HAP-1 (cell line): Measurements from ENCODE around the gene TSPEAR.

Experiments
- DNase-seq, 2 experiments: peaks; one replicate each; pipeline ENCODE4 v3.0.0-alpha.2; 2016 to 2020; ENCODE audit warnings: low spot score in 2 of 2
- H3K27me3 ChIP-seq: fragments of 250-450 bp; sonication (Bioruptor Pico); 2 replicates; pipeline ENCODE4 v1.5.1; 2020; ENCODE audit warnings: low read depth, mild to moderate bottlenecking, moderate library complexity
- H3K36me3 ChIP-seq: fragments of 250-450 bp; sonication (Bioruptor Pico); replicated peaks from 2 replicates; pipeline ENCODE4 v1.5.1; 2020; ENCODE audit warnings: mild to moderate bottlenecking
- H3K4me1 ChIP-seq: fragments of 250-450 bp; sonication (Bioruptor Pico); 2 replicates; pipeline ENCODE4 v1.5.1; 2020; ENCODE audit warnings: mild to moderate bottlenecking
- H3K4me3 ChIP-seq: fragments of 250-450 bp; sonication (Bioruptor Pico); 2 replicates; pipeline ENCODE4 v1.5.1; 2020; ENCODE audit warnings: mild to moderate bottlenecking, moderate library complexity
- H3K9me3 ChIP-seq: fragments of 250-450 bp; sonication (Bioruptor Pico); 2 replicates; pipeline ENCODE4 v1.5.1; 2020; ENCODE audit warnings: mild to moderate bottlenecking, moderate library complexity
- in situ Hi-C: fragments of 300-500 bp; cut with MboI; formaldehyde crosslinking; loops from 3 replicates; pipeline ENCODE4 v1.14.3; 2020; ENCODE audit warnings: low sequenced_read_pairs, inconsistent platforms, mixed read lengths

TSPEAR gene

DNA sequence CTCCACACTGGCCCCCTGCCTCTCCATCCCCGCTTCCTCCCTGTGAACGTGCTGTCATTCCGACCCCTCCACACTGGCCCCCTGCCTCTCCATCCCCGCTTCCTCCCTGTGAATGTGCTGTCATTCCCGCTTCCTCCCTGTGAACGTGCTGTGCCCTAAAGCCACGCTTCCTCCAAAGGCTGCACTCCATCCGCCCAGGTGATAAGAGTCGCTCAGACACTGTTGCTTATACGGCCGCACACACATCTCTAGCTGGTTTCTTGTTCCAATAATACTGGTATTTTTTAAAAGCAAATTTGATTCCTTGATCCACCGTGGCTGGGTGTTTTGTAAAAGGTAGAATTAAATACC lies 39.3 kb upstream of the TSPEAR start:
- no peaks in the 10 kb centered on the region for H3K27me3 ChIP-seq
- H3K36me3 ChIP-seq, result no peaks in the 10 kb centered on the region
- H3K4me3 ChIP-seq, result no peak overlapping the region
- H3K9me3 ChIP-seq, result no peaks in the 10 kb centered on the region
- H3K4me1 ChIP-seq, result no peaks in the 10 kb centered on the region
- in situ Hi-C loops, result no loop called here
- no peak for DNase-seq

DNA sequence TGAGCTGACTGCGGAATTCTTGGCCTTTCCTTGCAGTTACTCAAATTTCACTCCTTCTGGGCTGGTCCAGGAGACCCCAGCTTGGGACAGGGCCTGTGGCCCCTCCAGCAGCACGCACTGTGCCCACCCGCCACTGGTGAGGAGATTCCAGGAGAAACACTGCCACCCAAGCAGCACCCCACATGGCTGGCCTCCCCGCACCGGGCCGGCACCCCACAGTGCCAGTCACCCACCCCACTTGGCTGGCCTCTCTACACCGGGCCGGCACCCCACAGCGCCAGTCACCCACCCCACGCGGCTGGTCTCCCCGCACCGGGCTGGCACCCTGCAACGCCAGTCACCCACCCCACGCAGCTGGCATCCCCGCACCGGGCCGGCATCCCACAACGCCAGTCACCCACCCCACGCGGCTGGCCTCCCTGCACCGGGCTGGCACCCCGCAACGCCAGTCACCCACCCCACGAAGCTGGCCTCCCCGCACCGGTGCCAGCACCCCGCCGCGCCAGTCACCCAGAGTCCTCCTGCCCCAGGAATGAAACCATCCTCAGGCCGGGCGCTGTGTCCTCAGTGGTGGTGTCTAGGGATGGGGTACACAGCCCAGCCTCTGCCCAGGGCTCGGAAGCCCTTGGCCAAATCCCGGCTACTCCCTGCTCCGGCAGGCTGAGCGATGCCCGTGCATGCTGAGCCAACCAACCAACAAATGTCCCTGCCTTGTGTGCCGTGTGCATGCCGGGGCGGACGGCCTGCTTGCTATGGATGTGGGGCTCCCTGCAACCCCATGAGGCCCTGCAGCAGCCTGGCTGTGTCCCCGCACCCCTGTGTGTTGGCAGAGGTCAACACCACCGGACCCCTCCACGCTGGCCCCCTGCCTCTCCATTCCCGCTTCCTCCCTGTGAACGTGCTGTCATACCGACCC lies 38.6 kb upstream of the TSPEAR start:
- DNase-seq, result no peak
- no peak overlapping the region for H3K4me3 ChIP-seq

DNA sequence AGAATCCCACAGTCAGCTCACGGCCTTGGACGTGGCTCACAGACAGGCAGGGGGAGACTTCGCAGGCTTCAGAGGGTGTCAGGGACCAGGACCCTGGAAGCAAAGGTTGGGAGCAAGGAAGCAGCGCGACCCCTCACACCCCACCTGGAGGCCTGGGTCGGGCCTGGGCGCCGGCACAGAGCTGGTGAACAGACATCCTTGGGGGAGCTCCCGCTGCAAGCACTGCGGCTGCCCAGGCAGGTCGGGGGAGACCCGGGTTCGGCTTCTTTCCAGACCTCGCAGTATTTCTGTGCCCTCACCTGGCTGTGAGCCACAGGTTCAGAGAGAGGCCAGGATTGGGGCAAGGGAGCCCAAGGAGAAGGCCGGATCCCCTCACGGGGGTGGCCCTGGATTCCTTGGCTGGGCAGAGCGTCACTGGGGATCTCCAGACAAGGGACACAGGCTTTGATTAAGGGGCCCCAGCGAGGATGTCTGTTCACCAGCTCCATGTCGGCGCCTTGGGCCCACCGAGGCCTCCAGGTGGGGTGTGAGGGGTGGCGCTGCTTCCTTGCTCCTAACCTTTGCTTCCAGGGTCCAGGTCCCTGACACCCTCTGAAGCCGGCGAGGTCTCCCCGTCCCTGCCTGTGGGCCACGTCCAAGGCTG lies 37.9 kb upstream of the TSPEAR start:
- no peak overlapping the region for H3K4me3 ChIP-seq
- no peaks in the 10 kb centered on the region for H3K4me1 ChIP-seq
- H3K36me3 ChIP-seq, result no peaks in the 10 kb centered on the region
- in situ Hi-C loops, result no loop called here
- H3K9me3 ChIP-seq, result no peaks in the 10 kb centered on the region
- 0 out of 2 replicates have a peak, but pooled peaks cover 1% of the 10 kb centered on the region for H3K27me3 ChIP-seq
- no peak for DNase-seq

More for the DNA sequence above, 38.6 kb upstream of the TSPEAR start:
- Histone ChIP-seq H3K9me3 (no peaks in the 10 kb centered on the region), H3K4me1 (no peaks in the 10 kb centered on the region), H3K36me3 (no peaks in the 10 kb centered on the region), H3K27me3 (no peaks in the 10 kb centered on the region)
- in situ Hi-C loops, result no loop called here

DNA sequence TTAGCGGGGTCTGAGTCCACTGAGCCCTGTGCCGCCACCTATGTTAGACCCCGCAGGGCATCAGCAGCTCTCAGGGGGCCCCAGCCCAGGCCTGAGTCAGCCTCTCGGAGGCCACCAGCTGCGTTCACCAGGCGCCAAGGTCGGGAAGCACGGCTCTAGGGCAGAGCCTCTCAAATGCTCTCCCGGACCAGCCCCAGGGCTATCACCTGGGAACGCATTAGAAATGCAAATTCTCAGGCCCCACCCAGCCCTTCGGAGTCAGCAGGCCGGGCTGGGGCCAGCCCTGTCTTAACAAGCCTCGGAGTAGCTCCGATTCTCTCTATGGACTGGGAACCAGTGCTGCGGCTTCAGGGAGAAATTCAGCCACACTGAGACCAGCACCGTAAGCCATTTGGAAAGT lies 37.2 kb upstream of the TSPEAR start:
- no peaks in the 10 kb centered on the region for H3K36me3 ChIP-seq
- H3K4me3 ChIP-seq, result no peak overlapping the region
- in situ Hi-C loops, result no loop called here
- H3K9me3 ChIP-seq, result no peaks in the 10 kb centered on the region
- H3K27me3 ChIP-seq, result 0 out of 2 replicates have a peak, but pooled peaks cover 4% of the 10 kb centered on the region
- peak in 1 of 2 experiments; percentile 49 for DNase-seq
- no peaks in the 10 kb centered on the region for H3K4me1 ChIP-seq

DNA sequence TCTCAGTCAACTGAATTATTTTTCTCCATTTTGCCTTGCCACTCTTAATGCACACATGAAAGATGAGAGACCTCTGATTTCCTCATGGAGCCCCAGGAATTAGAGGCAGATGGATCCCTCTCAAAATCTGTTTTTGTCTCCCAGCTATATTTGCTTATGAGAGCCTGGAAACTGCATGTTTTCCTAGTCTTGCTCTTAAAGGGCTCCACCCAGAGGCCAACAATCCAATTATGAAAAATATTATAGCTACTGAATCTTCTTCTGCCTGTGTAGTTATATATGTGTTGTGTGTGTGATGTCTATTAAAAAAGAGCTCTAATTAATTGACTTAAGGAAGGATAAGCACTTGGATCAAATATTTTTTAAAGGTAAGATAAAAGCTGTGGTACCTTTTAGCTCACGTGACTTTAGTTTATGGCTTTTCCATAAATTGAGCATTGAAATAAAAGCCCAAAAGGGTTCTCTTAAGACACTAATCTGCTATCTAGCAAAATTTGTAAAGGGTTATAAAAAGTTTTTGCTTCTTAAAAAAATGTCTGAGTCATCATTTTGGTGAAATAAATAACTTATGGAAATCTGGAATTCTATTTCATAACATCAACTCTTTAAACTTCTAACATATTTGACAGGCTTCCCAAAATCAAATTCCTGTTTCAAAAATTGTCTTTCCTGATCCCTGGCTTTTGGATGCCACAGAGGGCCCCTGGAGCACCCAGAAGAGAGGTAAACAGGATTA lies 31.2 kb upstream of the TSPEAR start:
- in situ Hi-C loops, result no loop called here
- no peak for DNase-seq
- Histone ChIP-seq H3K36me3 (no peaks in the 10 kb centered on the region), H3K9me3 (no peaks in the 10 kb centered on the region), H3K4me1 (no peaks in the 10 kb centered on the region), H3K27me3 (peaks cover 12% of the 10 kb centered on the region; the same call in 1 of the 2 replicates), H3K4me3 (no peak overlapping the region)

DNA sequence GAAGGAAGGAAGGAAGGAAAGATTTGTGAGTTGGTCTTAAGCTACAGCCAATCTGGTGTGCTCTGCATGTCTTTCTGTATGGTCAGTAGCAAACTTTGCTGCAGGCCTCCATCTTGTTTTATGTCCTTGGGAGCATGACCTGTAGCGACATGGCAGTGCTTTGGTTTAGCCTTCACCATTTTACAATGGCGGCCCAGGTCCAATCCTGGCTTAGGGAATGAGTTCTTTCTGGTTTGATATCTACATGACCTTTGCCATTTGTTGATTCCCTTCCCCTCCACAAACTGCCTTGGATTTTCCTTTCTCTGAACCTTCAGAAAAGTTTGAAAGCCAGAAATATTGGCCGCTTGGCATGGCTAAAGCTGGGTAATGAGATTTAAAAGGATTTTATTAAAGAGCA lies 30.5 kb upstream of the TSPEAR start:
- H3K36me3 ChIP-seq, result no peaks in the 10 kb centered on the region
- in situ Hi-C loops, result no loop called here
- no peak overlapping the region for H3K4me3 ChIP-seq
- DNase-seq, result no peak
- peaks cover 13% of the 10 kb centered on the region; the same call in 1 of the 2 replicates for H3K27me3 ChIP-seq
- no peaks in the 10 kb centered on the region for H3K9me3 ChIP-seq
- no peaks in the 10 kb centered on the region for H3K4me1 ChIP-seq

DNA sequence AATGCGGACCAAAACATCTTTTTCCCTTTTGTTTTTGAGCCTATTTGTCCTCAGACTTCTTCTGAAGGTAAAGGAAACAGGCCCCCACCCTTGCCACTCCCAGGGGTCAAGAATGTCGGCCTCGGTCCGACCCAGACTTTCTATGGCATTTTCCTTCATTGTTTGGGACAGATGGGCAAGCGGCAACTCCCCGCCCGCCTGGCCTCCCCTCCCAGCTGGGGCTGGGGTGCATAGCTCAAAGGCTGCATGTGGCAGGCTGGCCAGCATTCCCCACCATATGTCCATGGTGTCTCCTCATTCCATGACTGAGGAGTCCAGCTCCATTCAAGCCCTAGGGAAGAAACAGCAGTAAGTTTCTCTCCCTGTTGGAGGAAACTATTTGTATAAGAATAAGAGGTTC lies 29.4 kb upstream of the TSPEAR start:
- H3K36me3 ChIP-seq, result no peaks in the 10 kb centered on the region
- H3K4me3 ChIP-seq, result no peak overlapping the region
- in situ Hi-C loops, result no loop called here
- no peak for DNase-seq
- no peaks in the 10 kb centered on the region for H3K9me3 ChIP-seq
- peaks cover 13% of the 10 kb centered on the region; the same call in 1 of the 2 replicates for H3K27me3 ChIP-seq
- no peaks in the 10 kb centered on the region for H3K4me1 ChIP-seq

DNA sequence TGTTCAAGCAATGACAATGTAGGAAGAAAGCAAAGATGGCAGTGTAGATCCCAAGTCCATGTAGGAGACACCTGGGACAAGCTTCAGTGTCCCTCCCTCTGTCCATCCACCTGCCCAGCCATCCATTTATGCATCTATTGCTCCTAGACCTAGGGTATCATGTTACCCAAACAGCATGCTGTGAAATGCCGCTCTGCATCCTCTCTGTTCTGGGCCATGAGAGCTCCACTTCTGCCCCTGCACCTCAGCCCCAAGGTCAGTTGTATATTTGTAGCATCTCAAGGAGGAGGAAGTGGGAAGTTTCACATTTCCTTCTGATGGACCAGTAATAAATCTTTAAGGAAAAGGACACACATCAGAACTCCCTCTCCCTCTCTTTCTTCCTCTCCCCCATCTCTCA lies 27.9 kb upstream of the TSPEAR start:
- in situ Hi-C loops, result no loop called here
- Histone ChIP-seq H3K36me3 (no peaks in the 10 kb centered on the region), H3K27me3 (peaks cover 12% of the 10 kb centered on the region; the same call in 1 of the 2 replicates), H3K4me1 (no peaks in the 10 kb centered on the region), H3K4me3 (no peak overlapping the region), H3K9me3 (no peaks in the 10 kb centered on the region)
- DNase-seq, result no peak

DNA sequence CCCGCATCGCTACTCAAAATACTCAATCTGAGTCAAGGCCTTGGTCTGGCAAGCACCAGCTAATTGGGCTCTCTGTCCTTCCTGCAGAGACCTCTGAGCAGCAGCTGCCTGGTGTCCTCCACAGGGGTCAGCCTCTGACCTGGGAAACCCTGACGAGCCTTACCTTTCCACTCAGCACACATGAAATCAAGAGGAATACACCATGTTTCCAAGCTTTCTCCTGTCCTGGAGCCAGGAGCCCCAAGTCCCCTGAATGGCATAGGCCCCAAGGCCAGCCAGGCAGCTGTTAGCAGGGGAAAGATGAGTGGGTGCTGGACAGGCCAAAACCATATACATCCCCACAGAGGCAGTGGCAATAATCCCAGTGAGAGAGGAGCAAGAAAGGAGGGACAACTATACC lies 27.2 kb upstream of the TSPEAR start:
- H3K9me3 ChIP-seq, result no peaks in the 10 kb centered on the region
- no peaks in the 10 kb centered on the region for H3K36me3 ChIP-seq
- no peaks in the 10 kb centered on the region for H3K4me1 ChIP-seq
- no peak overlapping the region for H3K4me3 ChIP-seq
- no peak for DNase-seq
- peaks cover 9% of the 10 kb centered on the region; the same call in 1 of the 2 replicates for H3K27me3 ChIP-seq
- in situ Hi-C loops, result no loop called here

DNA sequence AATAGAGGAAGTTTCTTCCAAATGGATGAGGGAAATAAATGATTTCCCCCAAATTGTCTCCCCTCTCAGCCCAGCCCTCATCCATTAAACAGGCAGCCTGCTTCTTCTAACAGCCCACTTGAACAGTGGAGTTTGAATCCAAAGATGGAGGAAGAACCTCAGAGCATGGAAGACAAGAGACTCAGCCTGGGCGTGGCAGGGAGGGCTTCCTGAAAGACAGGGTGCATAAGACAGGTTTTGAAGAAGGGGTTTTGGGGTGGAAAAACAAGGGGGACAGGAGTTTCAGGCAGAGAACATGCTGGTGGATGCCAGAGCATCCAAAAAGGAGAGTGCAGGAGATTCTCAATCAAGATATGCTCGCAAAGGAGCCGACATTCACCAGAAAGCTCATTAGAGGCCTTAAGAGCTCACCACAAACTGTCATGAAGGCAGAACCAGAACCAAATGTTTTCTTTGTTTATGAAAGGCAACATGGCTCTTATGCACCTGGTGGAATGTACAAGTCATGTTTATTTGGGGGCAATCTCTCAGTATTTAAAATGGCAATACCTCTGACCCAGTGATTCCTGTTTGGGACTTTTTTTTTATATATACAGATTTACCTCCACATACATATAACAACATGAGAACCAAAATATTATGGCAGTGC lies 26.5 kb upstream of the TSPEAR start:
- Histone ChIP-seq H3K4me1 (no peaks in the 10 kb centered on the region), H3K27me3 (peaks cover 9% of the 10 kb centered on the region; the same call in 1 of the 2 replicates), H3K4me3 (no peak overlapping the region), H3K9me3 (no peaks in the 10 kb centered on the region), H3K36me3 (no peaks in the 10 kb centered on the region)
- in situ Hi-C loops, result no loop called here
- no peak for DNase-seq

DNA sequence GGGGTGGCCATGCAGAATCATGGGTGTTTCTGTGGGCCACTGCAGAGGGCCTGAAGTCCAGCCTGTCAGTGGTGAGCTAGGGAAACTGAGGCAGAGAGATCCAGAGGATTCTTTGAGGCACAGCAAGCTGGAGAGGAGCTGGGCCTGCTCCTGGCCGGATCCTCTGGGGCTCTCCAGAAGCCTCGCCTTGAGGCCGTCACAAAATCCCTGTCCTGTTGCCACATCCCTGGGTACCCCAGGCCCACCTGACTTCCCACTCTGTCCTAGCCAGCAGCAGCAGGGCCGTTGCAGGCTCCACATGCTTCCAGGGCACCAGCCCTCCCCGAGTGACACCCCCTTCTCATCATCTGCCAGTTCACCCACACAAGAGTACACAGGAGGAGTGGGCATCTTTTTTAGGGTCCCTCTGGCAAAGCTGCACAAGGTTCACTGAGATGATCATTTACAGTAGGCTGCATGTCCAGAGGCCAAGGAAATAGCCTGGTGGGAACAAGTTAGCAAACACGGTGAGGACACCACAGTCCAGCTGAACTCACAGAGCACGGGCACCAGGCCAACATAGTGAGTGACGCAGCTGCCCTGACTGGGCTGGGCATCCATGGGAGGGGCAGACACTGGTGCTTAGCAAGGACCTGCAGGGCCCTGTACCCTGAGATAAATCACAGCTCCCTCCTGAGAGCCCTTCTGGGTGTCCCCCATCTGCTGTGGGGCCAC lies 25.1 kb upstream of the TSPEAR start:
- Histone ChIP-seq H3K36me3 (no peaks in the 10 kb centered on the region), H3K4me1 (no peaks in the 10 kb centered on the region), H3K27me3 (peaks cover 9% of the 10 kb centered on the region; the same call in 1 of the 2 replicates), H3K4me3 (no peak overlapping the region), H3K9me3 (no peaks in the 10 kb centered on the region)
- DNase-seq, result no peak
- in situ Hi-C loops, result no loop called here

DNA sequence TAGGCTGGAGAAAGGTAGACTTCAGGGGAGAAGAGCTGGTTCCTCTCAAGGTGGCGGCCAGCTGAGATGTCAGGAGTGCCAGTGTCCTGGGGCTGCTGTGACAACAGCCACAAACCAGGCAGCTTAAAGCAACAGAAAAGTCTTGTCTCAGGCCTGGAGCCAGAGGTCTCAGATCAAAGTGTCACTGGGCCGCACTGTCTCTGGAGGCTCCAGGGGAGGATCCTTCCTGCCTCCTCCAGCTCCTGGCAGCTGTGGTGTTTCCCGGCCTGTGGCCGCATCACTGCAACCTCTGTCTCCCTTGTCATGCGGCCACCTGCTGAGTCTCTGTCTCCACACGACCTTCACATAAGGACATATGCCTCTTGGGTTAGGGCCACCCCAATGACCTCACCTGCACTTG lies 24.4 kb upstream of the TSPEAR start:
- Histone ChIP-seq H3K4me3 (no peak overlapping the region), H3K4me1 (no peaks in the 10 kb centered on the region), H3K9me3 (no peaks in the 10 kb centered on the region), H3K27me3 (peaks cover 9% of the 10 kb centered on the region; the same call in 1 of the 2 replicates), H3K36me3 (no peaks in the 10 kb centered on the region)
- no peak for DNase-seq
- in situ Hi-C loops, result no loop called here

DNA sequence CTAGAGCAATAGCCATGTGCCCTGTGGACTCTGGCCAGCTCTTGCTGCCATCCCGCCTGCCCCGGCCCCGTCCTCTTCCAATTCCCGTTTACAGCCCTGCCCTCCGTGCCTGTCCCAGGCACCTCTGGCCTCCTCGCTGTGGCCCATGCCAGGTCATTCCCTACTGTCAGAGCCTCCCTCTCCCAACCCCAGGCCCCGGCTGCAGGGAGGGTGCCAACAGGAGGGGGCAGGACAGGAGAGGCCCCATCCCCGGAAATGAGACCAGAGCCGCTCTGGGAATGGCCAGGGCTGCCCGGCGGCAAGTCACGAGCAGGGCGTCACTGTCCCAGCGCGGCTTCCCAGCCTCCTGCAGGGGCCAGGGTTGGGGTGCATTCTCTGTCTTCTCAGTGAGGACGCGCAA lies 23.5 kb upstream of the TSPEAR start:
- Histone ChIP-seq H3K4me1 (no peaks in the 10 kb centered on the region), H3K4me3 (no peak overlapping the region), H3K9me3 (no peaks in the 10 kb centered on the region), H3K36me3 (no peaks in the 10 kb centered on the region), H3K27me3 (peaks cover 4% of the 10 kb centered on the region; the same call in 1 of the 2 replicates)
- no peak for DNase-seq
- in situ Hi-C loops, result no loop called here
